BJ (cell line): Measurements from ENCODE around the gene IGFLR1. TPM values are rescaled to one million over a fixed set of nuclear protein-coding genes. Genes with fewer than 3 reads are reported as not detected.

ENCODE experiments used
- CTCF ChIA-PET: fragments of 350-600 bp; formaldehyde crosslinking; extraction: SDS; loops from one replicate; lab custom pipeline; 2021; ENCODE audit warnings: antibody characterized with exemption, inconsistent platforms; lab: Yijun Ruan, JAX
- POLR2A ChIA-PET: fragments of 300-600 bp; sonication (Branson Sonifier 250); formaldehyde crosslinking; extraction: SDS; loops from one replicate; lab custom pipeline; 2021; ENCODE audit warnings: antibody characterized with exemption; lab: Charles Lee
- DNase-seq: peaks from one replicate; pipeline ENCODE4 v3.0.0-alpha.2; 2011; ENCODE audit warnings: low read depth
- H3K27me3 ChIP-seq: 2 replicates; pipeline ENCODE4 v1.6.0; 2011; ENCODE audit warnings: low read length; ENCODE audit not compliant: control insufficient read depth, insufficient read depth
- H3K36me3 ChIP-seq: 2 replicates; pipeline ENCODE4 v1.5.1; 2011; ENCODE audit warnings: low read length; ENCODE audit not compliant: control insufficient read depth, insufficient read depth
- H3K4me3 ChIP-seq: 2 replicates; pipeline ENCODE4 v1.5.1; 2011; ENCODE audit warnings: low read depth, mild to moderate bottlenecking, control low read depth, low read length
- polyA plus RNA-seq: library from polyadenylated mRNA; depleted of rRNA; stranded (reverse); fragments of >200 nt; gene quantifications from 2 replicates; pipeline ENCODE4 v1.2.3, GENCODE V29; 2011
- TF ChIP-seq, protein P1 (sequence below): IDR thresholded peaks from 2 replicates; pipeline ENCODE4 v1.5.1; 2011; ENCODE audit warnings: low read depth, mild to moderate bottlenecking, control low read depth, inconsistent platforms, low read length, moderate library complexity; ENCODE audit not compliant: insufficient read depth

Gene IGFLR1
- polyA plus RNA-seq, 1 experiment: 1.9 TPM

- Histone ChIP-seq H3K27me3 (no peaks in the 10 kb centered on the region), H3K36me3 (peaks cover 71% of the 10 kb centered on the region), H3K4me3 (no peak overlapping the region)
- TF ChIP-seq, protein P1, sequence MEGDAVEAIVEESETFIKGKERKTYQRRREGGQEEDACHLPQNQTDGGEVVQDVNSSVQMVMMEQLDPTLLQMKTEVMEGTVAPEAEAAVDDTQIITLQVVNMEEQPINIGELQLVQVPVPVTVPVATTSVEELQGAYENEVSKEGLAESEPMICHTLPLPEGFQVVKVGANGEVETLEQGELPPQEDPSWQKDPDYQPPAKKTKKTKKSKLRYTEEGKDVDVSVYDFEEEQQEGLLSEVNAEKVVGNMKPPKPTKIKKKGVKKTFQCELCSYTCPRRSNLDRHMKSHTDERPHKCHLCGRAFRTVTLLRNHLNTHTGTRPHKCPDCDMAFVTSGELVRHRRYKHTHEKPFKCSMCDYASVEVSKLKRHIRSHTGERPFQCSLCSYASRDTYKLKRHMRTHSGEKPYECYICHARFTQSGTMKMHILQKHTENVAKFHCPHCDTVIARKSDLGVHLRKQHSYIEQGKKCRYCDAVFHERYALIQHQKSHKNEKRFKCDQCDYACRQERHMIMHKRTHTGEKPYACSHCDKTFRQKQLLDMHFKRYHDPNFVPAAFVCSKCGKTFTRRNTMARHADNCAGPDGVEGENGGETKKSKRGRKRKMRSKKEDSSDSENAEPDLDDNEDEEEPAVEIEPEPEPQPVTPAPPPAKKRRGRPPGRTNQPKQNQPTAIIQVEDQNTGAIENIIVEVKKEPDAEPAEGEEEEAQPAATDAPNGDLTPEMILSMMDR: no peak
- CTCF ChIA-PET: no interaction called here
- DNase-seq: no peak
- POLR2A ChIA-PET: no interaction called here
Measured at GRCh38 chr19:35729763-35730162, 12.5 kb downstream of the IGFLR1 start.

DNA sequence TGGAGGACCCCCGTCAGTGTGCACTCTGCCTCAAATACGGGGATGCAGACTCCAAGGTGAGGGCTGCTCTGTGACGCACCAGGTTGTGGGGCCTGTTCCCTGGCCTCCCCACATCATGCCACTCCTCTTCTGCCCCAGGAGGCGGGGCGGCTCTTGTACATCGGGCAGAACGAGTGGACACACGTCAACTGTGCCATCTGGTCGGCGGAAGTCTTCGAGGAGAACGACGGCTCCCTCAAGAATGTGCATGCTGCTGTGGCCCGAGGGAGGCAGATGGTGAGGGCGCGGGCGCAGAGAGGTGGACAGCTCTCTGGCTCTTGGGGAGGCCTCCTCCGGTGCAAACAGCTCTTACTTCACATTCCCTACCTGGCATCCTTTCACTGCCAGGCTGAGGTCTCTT, 13.2 kb downstream of the IGFLR1 start:
- TF ChIP-seq, protein P1: no peak
- DNase-seq: no peak
- Histone ChIP-seq H3K4me3 (no peak overlapping the region), H3K27me3 (no peaks in the 10 kb centered on the region), H3K36me3 (peaks cover 72% of the 10 kb centered on the region)
- ChIA-PET POLR2A (no interaction called here), CTCF (no interaction called here)

GRCh38 chr19:35727956-35728706, 14.1 kb downstream of the IGFLR1 start:
- DNase-seq: no peak
- H3K27me3 ChIP-seq: no peaks in the 10 kb centered on the region
- TF ChIP-seq, protein P1: no peak
- no peak overlapping the region for H3K4me3 ChIP-seq
- POLR2A ChIA-PET: no interaction called here
- CTCF ChIA-PET: interaction anchor here (0.8 kb wide), 1 partner anchor 12 kb away, joined by 3 read pairs; no protein-coding TSS in a partner anchor
- H3K36me3 ChIP-seq: peaks cover 75% of the 10 kb centered on the region

- no peaks in the 10 kb centered on the region for H3K27me3 ChIP-seq
- no peak overlapping the region for H3K4me3 ChIP-seq
- POLR2A ChIA-PET: no interaction called here
- peaks cover 77% of the 10 kb centered on the region for H3K36me3 ChIP-seq
- no peak for DNase-seq
- TF ChIP-seq, protein P1: no peak
- CTCF ChIA-PET: no interaction called here
Measured at GRCh38 chr19:35727053-35727955, 14.9 kb downstream of the IGFLR1 start.

DNA sequence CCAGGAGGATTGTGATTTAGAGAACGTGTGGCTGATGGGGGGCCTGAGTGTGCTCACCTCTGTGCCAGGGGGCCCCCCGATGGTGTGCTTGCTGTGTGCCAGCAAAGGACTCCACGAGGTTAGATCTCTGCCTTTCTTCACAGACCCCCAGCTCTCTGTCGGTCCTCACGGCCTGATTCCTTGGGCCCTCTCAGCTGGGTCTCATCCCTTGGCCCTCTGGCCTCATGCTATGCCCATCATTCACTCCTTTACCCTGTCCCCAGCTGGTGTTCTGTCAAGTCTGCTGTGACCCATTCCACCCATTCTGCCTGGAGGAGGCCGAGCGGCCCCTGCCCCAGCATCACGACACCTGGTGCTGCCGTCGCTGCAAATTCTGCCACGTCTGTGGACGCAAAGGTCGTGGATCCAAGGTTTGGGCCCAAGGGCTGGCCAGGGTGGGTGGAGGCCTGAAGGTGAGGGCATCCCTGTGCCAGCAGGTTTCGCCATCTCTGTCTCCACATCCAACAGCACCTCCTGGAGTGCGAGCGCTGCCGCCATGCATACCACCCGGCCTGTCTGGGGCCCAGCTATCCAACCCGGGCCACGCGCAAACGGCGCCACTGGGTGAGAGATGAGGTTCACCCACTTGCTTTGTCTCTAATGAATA, 16.9 kb downstream of the IGFLR1 start:
- no peak for DNase-seq
- TF ChIP-seq, protein P1: no peak
- Histone ChIP-seq H3K36me3 (peaks cover 68% of the 10 kb centered on the region), H3K4me3 (no peak overlapping the region), H3K27me3 (no peaks in the 10 kb centered on the region)
- POLR2A ChIA-PET: no interaction called here
- CTCF ChIA-PET: no interaction called here
